Liver (tissue), 9 donors: ENCODE measurements around the gene FLNC. TPM values are rescaled to one million over a fixed set of nuclear protein-coding genes. Genes with fewer than 3 reads are reported as not detected.

ENCODE experiments used
- DNase-seq: peaks from one replicate; pipeline ENCODE4 v3.0.0-alpha.2; 2017; ENCODE audit warnings: low spot score
- H3K27ac ChIP-seq, 2 donors: one replicate each; pipeline ENCODE4 v1.7.0; 2013; ENCODE audit warnings: inconsistent platforms in 2 of 2, low read length in 2 of 2, control low read depth in 1 of 2, low read depth in 1 of 2, mild to moderate bottlenecking in 1 of 2
- H3K27me3 ChIP-seq, 4 donors: one replicate each; pipeline versions ENCODE4 v1.6.1 to v1.7.0; 2013; ENCODE audit warnings: low read length in 3 of 4, inconsistent platforms in 1 of 4, mild to moderate bottlenecking in 1 of 4, moderate library complexity in 1 of 4; ENCODE audit not compliant: control insufficient read depth in 4 of 4, insufficient read depth in 4 of 4
- H3K36me3 ChIP-seq, 4 donors: one replicate each; pipeline versions ENCODE4 v1.6.1 to v1.7.0; 2013; ENCODE audit warnings: low read length in 3 of 4, mild to moderate bottlenecking in 3 of 4, low read depth in 1 of 4, moderate library complexity in 1 of 4; ENCODE audit not compliant: control insufficient read depth in 4 of 4, insufficient read depth in 3 of 4
- H3K4me1 ChIP-seq, 4 donors: one replicate each; pipeline versions ENCODE4 v1.6.1 to v1.7.0; 2013; ENCODE audit warnings: low read length in 3 of 4, mild to moderate bottlenecking in 3 of 4, moderate library complexity in 1 of 4; ENCODE audit not compliant: control insufficient read depth in 4 of 4, insufficient read depth in 4 of 4
- H3K4me3 ChIP-seq, 3 donors: one replicate each; pipeline versions ENCODE4 v1.6.1 to v1.7.0; 2013; ENCODE audit warnings: low read length in 3 of 3, control low read depth in 1 of 3, low read depth in 1 of 3, mild to moderate bottlenecking in 1 of 3
- H3K9ac ChIP-seq, 2 donors: one replicate each; pipeline ENCODE4 v1.7.0; 2013; ENCODE audit warnings: low read length in 2 of 2, mild to moderate bottlenecking in 2 of 2, moderate library complexity in 2 of 2, control low read depth in 1 of 2, low read depth in 1 of 2
- H3K9me3 ChIP-seq, 4 donors: one replicate each; pipeline versions ENCODE4 v1.6.1 to v1.7.0; 2013; ENCODE audit warnings: low read length in 3 of 4; ENCODE audit not compliant: control insufficient read depth in 4 of 4
- ATF3 ChIP-seq: IDR thresholded peaks from 2 replicates; pipeline ENCODE4 v1.6.1; 2016; ENCODE audit warnings: antibody characterized with exemption
- EGR1 ChIP-seq, 2 donors: IDR thresholded peaks; 2 replicates each; pipeline ENCODE4 v1.6.1; 2016 to 2018; ENCODE audit warnings: antibody characterized with exemption in 2 of 2, low read depth in 2 of 2
- FOXA1 ChIP-seq: IDR thresholded peaks from 2 replicates; pipeline ENCODE4 v1.6.1; 2016; ENCODE audit warnings: antibody characterized with exemption
- FOXA2 ChIP-seq: IDR thresholded peaks from 2 replicates; pipeline ENCODE4 v1.6.1; 2016; ENCODE audit warnings: antibody characterized with exemption
- GABPA ChIP-seq, 2 donors: IDR thresholded peaks in 1 of 2; conservative IDR thresholded peaks in 1 of 2; 2 replicates each; pipeline ENCODE4 v1.6.1; 2016; ENCODE audit warnings: antibody characterized with exemption in 2 of 2, mild to moderate bottlenecking in 1 of 2, moderate library complexity in 1 of 2
- HNF4A ChIP-seq, 2 donors: conservative IDR thresholded peaks; 2 replicates each; pipeline ENCODE4 v1.6.1; 2016; ENCODE audit warnings: antibody characterized with exemption in 2 of 2, mild to moderate bottlenecking in 2 of 2
- HNF4G ChIP-seq: IDR thresholded peaks from 2 replicates; pipeline ENCODE4 v1.6.1; 2016; ENCODE audit warnings: antibody characterized with exemption
- JUND ChIP-seq, 2 donors: IDR thresholded peaks; 2 replicates each; pipeline ENCODE4 v1.6.1; 2016; ENCODE audit warnings: antibody characterized with exemption in 2 of 2
- MAX ChIP-seq: IDR thresholded peaks from 2 replicates; pipeline ENCODE4 v1.6.1; 2016; ENCODE audit warnings: antibody characterized with exemption
- RAD21 ChIP-seq, 2 donors: IDR thresholded peaks; 2 replicates each; pipeline ENCODE4 v1.6.1; 2016; ENCODE audit warnings: antibody characterized with exemption in 2 of 2, mild to moderate bottlenecking in 2 of 2
- SP1 ChIP-seq: IDR thresholded peaks from 2 replicates; pipeline ENCODE4 v1.6.1; 2018; ENCODE audit warnings: antibody characterized with exemption, mild to moderate bottlenecking
- TAF1 ChIP-seq: conservative IDR thresholded peaks from 2 replicates; pipeline ENCODE4 v1.6.1; 2016; ENCODE audit warnings: antibody characterized with exemption, mild to moderate bottlenecking
- YY1 ChIP-seq: IDR thresholded peaks from 2 replicates; pipeline ENCODE4 v1.6.1; 2016; ENCODE audit warnings: antibody characterized with exemption, mild to moderate bottlenecking
- ZBTB33 ChIP-seq: IDR thresholded peaks from 2 replicates; pipeline ENCODE4 v1.6.1; 2016; ENCODE audit warnings: antibody characterized with exemption
- WGBS: extraction: QIAGEN DNeasy Blood & Tissue Kit; methylation state at CpG from one replicate; pipeline ENCODE4 v1.1.7; 2013; 5-methylcytosine and 5-hydroxymethylcytosine counted together
- polyA plus RNA-seq, 2 donors: library from polyadenylated mRNA; stranded (reverse) in 1 of 2; unstranded in 1 of 2; fragments of 200-250 nt in 1 of 2; fragments of >200 nt in 1 of 2; fragmentation: Nextera tagmentation in 1 of 2; extraction: Ambion mirVana in 1 of 2; gene quantifications; one replicate each; pipeline versions ENCODE4 v1.2.1 to v1.2.3, GENCODE V29; 2013 to 2015
- total RNA-seq, 2 donors: library from RNA; depleted of rRNA; stranded (reverse); fragments of >200 nt; gene quantifications; one replicate each; pipeline ENCODE4 v1.2.3, GENCODE V29; 2014
- donor health status: healthy.
- donor health status: healthy.
- donor health status: healthy.
- donor health status: healthy.
- donor health status: healthy.

The FLNC gene
- total and polyA plus RNA-seq, 4 donors: 0.03 to 2.3 (median 0.53) TPM

- Histone ChIP-seq H3K27me3 (no peaks in the 10 kb centered on the region), H3K36me3 (no peaks in the 10 kb centered on the region), H3K4me1 (no peaks in the 10 kb centered on the region), H3K4me3 (no peak overlapping the region), H3K9ac (no peak overlapping the region), H3K9me3 (no peaks in the 10 kb centered on the region), H3K27ac (no peak overlapping the region)
- WGBS: 97% methylated on average over 16 of the region's 16 CpGs
- DNase-seq: no peak
- TF ChIP-seq TAF1: no peak
- no peak for TF ChIP-seq ATF3
- no peak for TF ChIP-seq EGR1 (IDR thresholded peaks at IDR 0.05; ENCODE audit: low read depth in 2 of 2)
- TF ChIP-seq FOXA1: no peak
- no peak for TF ChIP-seq YY1
- no peak for TF ChIP-seq ZBTB33
- TF ChIP-seq MAX: no peak
- TF ChIP-seq GABPA (IDR thresholded peaks at IDR 0.05 in 1 of 2, conservative IDR thresholded peaks at IDR 0.05 in 1 of 2): no peak
- no peak for TF ChIP-seq HNF4G
- no peak for TF ChIP-seq RAD21 (IDR thresholded peaks at IDR 0.05)
- no peak for TF ChIP-seq JUND (IDR thresholded peaks at IDR 0.05)
- no peak for TF ChIP-seq HNF4A (conservative IDR thresholded peaks at IDR 0.05)
- no peak for TF ChIP-seq SP1
- TF ChIP-seq FOXA2: no peak
Observed at GRCh38 chr7:128849156-128849515, 18.9 kb downstream of the FLNC start.

- no peak for DNase-seq
- no peaks in the 10 kb centered on the region for H3K36me3 ChIP-seq
Observed at GRCh38 chr7:128849804-128850490, 19.7 kb downstream of the FLNC start.

More at GRCh38 chr7:128849804-128850490, 19.7 kb downstream of the FLNC start:
- no peak overlapping the region for H3K27ac ChIP-seq
- H3K9me3 ChIP-seq: no peaks in the 10 kb centered on the region
- TF ChIP-seq ZBTB33: no peak
- H3K4me1 ChIP-seq: no peaks in the 10 kb centered on the region
- H3K4me3 ChIP-seq: no peak overlapping the region
- no peaks in the 10 kb centered on the region for H3K27me3 ChIP-seq
- WGBS: 86% methylated on average over 18 of the region's 18 CpGs
- H3K9ac ChIP-seq: no peak overlapping the region
